HCT116 (cell line): Measurements from ENCODE around the gene KDM2B.

Experiments
- ELF1 ChIP-seq: IDR thresholded peaks from 2 replicates; pipeline ENCODE4 v1.6.1; 2012; ENCODE audit warnings: low read depth, borderline replicate concordance
- EZH2phosphoT487 ChIP-seq: fragments of 200-600 bp; IDR thresholded peaks from 2 replicates; pipeline ENCODE4 v1.6.1; 2018; ENCODE audit warnings: antibody characterized with exemption, borderline replicate concordance
- POLR2A ChIP-seq: IDR thresholded peaks from 2 replicates; pipeline ENCODE4 v1.7.0; 2011; ENCODE audit warnings: borderline replicate concordance; ENCODE audit not compliant: insufficient read depth, insufficient read length; ENCODE audit errors: extremely low read depth
- POLR2AphosphoS5 ChIP-seq: IDR thresholded peaks from 2 replicates; pipeline ENCODE4 v1.6.1; 2011; ENCODE audit warnings: mild to moderate bottlenecking, low read depth, low read length, moderate library complexity
- ZNF274 ChIP-seq: fragments of 200-500 bp; sonication (Bioruptor generic); IDR thresholded peaks from 2 replicates; pipeline ENCODE4 v1.6.1; 2014; ENCODE audit warnings: mild to moderate bottlenecking, low read depth, low read length, inconsistent platforms
- TF ChIP-seq, protein P1 (sequence below): IDR thresholded peaks from 2 replicates; pipeline ENCODE4 v1.6.1; 2012
- TF ChIP-seq, protein P2 (sequence below), 3 experiments: fragments of 200-600 bp in 1 of 3; sonication (generic) in 1 of 3; IDR thresholded peaks in 2 of 3; conservative IDR thresholded peaks in 1 of 3; 2 replicates each; pipeline ENCODE4 v1.5.1; 2012 to 2017; ENCODE audit warnings: low read depth in 2 of 3, low read length in 2 of 3, antibody characterized with exemption in 1 of 3, borderline replicate concordance in 1 of 3, control low read depth in 1 of 3, mild to moderate bottlenecking in 1 of 3, mixed read lengths in 1 of 3, mixed run types in 1 of 3, moderate library complexity in 1 of 3; ENCODE audit not compliant: insufficient read depth in 1 of 3
- TF ChIP-seq, protein P3 (sequence below): IDR thresholded peaks from 2 replicates; pipeline ENCODE4 v1.6.1; 2011; ENCODE audit warnings: mild to moderate bottlenecking, low read length, moderate library complexity; ENCODE audit not compliant: insufficient replicate concordance; ENCODE audit errors: extremely low read depth

DNA sequence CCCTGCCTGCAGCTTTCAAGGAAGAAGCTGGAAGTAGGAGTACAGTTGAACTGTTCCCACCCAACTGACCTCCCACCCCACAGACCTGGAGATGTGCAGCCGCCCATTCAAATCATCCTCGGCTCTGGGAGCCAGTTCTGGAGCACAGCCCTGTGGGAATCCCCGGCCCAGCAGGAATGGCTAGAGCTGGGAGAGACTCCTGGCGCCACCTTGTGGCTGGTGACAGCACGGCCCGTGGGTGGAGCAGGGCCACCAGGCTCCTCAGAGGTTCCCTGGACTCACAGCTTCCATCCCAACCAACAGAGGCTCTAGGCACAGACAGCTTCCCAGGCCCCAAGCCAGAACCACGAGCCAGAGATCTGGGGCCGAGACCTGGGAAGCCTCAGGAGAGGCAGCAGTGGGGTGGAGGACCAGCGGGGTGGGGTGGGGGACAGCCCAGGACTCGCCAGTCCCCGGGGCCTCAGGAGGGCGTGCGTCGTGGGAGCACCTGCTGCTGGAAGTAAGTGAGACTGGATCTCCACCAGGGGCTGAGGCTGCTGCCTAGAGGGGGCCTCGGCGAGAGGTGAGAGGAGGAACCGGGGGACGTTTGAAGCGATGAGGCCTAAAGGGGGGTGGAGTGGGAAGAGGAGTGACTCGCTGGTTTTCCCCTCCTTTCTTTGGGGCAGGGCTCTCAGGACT, 137.5 kb downstream of the KDM2B start:
- TF ChIP-seq ZNF274 (no peak), EZH2phosphoT487 (no peak), ELF1 (no peak), POLR2AphosphoS5 (no peak), POLR2A (no peak)
- TF ChIP-seq, protein P1, sequence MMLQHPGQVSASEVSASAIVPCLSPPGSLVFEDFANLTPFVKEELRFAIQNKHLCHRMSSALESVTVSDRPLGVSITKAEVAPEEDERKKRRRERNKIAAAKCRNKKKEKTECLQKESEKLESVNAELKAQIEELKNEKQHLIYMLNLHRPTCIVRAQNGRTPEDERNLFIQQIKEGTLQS = no peak
- TF ChIP-seq, protein P2, sequence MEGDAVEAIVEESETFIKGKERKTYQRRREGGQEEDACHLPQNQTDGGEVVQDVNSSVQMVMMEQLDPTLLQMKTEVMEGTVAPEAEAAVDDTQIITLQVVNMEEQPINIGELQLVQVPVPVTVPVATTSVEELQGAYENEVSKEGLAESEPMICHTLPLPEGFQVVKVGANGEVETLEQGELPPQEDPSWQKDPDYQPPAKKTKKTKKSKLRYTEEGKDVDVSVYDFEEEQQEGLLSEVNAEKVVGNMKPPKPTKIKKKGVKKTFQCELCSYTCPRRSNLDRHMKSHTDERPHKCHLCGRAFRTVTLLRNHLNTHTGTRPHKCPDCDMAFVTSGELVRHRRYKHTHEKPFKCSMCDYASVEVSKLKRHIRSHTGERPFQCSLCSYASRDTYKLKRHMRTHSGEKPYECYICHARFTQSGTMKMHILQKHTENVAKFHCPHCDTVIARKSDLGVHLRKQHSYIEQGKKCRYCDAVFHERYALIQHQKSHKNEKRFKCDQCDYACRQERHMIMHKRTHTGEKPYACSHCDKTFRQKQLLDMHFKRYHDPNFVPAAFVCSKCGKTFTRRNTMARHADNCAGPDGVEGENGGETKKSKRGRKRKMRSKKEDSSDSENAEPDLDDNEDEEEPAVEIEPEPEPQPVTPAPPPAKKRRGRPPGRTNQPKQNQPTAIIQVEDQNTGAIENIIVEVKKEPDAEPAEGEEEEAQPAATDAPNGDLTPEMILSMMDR (IDR thresholded peaks at IDR 0.05 in 2 of 3, conservative IDR thresholded peaks at IDR 0.05 in 1 of 3; ENCODE audit: borderline replicate concordance in 1 of 3, insufficient read depth in 1 of 3, low read depth in 2 of 3, low read length in 2 of 3) = peak; percentile 81 to 92 (median 89)
- TF ChIP-seq, protein P3, sequence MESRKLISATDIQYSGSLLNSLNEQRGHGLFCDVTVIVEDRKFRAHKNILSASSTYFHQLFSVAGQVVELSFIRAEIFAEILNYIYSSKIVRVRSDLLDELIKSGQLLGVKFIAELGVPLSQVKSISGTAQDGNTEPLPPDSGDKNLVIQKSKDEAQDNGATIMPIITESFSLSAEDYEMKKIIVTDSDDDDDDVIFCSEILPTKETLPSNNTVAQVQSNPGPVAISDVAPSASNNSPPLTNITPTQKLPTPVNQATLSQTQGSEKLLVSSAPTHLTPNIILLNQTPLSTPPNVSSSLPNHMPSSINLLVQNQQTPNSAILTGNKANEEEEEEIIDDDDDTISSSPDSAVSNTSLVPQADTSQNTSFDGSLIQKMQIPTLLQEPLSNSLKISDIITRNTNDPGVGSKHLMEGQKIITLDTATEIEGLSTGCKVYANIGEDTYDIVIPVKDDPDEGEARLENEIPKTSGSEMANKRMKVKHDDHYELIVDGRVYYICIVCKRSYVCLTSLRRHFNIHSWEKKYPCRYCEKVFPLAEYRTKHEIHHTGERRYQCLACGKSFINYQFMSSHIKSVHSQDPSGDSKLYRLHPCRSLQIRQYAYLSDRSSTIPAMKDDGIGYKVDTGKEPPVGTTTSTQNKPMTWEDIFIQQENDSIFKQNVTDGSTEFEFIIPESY = no peak
